Measurements from ENCODE around the gene HTATIP2.

HTATIP2 gene

DNA sequence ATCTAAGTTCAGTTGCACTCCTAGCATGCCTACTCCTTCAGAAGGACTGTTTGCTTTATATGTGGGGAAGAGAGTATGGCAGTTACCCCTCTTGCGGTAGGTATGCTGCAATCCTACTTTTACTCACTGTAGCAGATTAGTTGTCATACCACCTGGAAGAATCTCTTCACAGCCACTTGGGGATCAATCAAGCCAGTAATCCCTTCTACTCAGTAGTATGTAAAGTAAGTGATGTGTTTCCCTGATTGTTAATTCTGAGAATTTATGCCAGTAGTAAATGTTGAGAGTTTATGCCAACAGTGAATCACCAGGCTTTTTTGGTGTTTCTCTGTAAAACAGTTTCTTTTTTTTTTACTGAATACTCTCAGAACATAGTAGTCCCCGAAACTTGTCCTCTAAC is 58.4 kb downstream of the HTATIP2 start:
- Histone ChIP-seq H3K4me3 (ENCODE audit: low read depth, low read length) (no peak overlapping the region), H3K36me3 (no peaks in the 10 kb centered on the region), H3K27me3 (no peaks in the 10 kb centered on the region), H3K4me1 (no peaks in the 10 kb centered on the region; the same call in 1 of the 2 replicates), H3K9me3 (no peaks in the 10 kb centered on the region)
- DNase-seq, result no peak
- TF ChIP-seq CTCF (IDR thresholded peaks at IDR 0.05; ENCODE audit: low read depth, low read length), result no peak

- no peaks in the 10 kb centered on the region for H3K9me3 ChIP-seq
- no peak for DNase-seq
- no peaks in the 10 kb centered on the region for H3K27me3 ChIP-seq
- H3K4me1 ChIP-seq, result no peaks in the 10 kb centered on the region
- H3K36me3 ChIP-seq, result no peaks in the 10 kb centered on the region
- TF ChIP-seq CTCF (IDR thresholded peaks at IDR 0.05; ENCODE audit: low read depth, low read length), result no peak
- H3K4me3 ChIP-seq (ENCODE audit: low read depth, low read length), result no peak overlapping the region
Measured at GRCh38 chr11:20429216-20429615, 65.7 kb downstream of the HTATIP2 start.

Measured in BE2C (cell line).